NCI-H510A (cell line): ENCODE results near the gene SPIN2A.
"Not testable (repeated sequence)": the region's sequence is repeated elsewhere in the genome, so short reads cannot be mapped to it uniquely, and the experiment has no call there.

ENCODE experiments used
- DNase-seq: peaks from one replicate; lab custom pipeline; 2025; lab: John Stamatoyannopoulos, UW

The SPIN2A gene

DNA sequence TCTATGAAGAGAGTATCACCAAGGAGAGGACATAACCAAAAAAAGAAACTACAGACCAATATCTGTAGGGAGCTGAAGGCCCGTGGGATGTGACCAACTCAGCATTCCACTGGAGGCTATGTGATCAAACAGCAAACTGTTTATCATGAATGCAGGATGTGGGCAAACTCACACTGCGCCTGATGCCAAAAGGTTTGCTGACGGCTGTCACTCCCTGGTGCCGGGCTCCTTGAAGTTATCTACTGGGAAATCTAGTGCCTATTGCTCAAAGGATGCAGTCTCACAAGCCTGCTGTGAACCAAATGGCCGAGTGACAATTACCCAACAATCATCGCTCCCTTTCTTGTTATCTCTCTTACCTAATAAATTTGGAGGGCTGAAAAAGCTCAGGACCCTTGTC is 34.3 kb downstream of the SPIN2A start:
- DNase-seq, result not testable (repeated sequence)
